ENCODE data around the gene ESR2.

Gene ESR2

DNA sequence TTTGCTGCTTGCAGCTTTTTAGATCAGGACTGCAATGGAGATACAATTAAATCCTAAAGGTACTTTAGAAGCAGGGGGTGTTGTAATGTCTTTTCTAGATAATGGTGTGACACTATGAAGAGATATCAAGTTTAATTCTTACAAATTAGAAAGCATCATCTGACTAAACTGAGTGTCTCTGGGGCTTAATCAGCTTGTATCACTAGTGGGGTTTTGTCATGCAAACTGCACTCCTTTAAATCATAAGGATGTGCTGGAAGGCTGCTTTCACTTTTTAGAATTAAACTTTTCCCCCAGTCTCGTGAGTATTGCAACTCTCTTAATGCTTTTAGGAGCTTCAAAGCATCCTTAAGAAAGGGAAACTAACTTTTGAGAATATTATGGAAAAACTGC, 218.6 kb downstream of the ESR2 start:
- Mint-ChIP-seq H3K27me3 (no peaks in the 10 kb centered on the region), H3K36me3 (peaks cover 13% of the 10 kb centered on the region), H3K4me1 (no peaks in the 10 kb centered on the region), H3K9me3 (no peaks in the 10 kb centered on the region), H3K4me3 (no peak overlapping the region), H3K27ac (no peak overlapping the region)
- DNase-seq (ENCODE audit: low spot score in 2 of 2), result no peak
- no peak for ATAC-seq (ENCODE audit: low read depth)

DNA sequence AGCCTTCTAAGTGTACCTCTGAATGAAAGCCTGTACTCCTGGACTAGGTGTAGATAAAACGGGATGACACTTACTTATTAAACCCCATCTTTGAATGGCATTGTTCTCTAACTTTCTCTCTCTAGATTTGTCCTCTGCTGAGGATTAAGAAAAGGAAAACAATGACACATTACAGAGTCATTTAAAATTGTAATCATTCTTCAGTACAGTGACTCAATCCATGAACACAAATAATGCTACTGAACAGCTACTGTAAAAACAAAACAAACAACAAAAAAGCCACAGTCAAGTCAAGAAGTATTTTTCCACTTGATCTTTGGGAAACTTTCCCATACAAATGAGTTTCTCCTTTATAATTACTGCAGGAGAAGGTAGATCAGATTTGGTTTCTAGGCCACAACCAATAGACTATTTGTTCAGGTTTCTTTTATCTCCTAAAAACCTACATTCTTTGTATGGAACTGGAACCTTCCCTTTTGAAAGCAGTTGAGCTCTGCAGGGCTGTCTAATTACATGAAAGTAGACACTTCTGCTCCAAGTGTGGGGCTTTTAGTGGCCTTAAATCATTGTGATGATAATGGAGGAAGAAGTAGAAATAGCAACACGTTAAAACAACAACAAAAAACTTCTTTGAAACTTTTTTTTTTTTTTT, 219.1 kb downstream of the ESR2 start:
- Mint-ChIP-seq H3K4me1 (no peaks in the 10 kb centered on the region), H3K36me3 (peaks cover 11% of the 10 kb centered on the region), H3K27me3 (no peaks in the 10 kb centered on the region), H3K9me3 (no peaks in the 10 kb centered on the region), H3K4me3 (no peak overlapping the region), H3K27ac (no peak overlapping the region)
- ATAC-seq (ENCODE audit: low read depth) (no peak), DNase-seq (ENCODE audit: low spot score in 2 of 2) (no peak)

DNA sequence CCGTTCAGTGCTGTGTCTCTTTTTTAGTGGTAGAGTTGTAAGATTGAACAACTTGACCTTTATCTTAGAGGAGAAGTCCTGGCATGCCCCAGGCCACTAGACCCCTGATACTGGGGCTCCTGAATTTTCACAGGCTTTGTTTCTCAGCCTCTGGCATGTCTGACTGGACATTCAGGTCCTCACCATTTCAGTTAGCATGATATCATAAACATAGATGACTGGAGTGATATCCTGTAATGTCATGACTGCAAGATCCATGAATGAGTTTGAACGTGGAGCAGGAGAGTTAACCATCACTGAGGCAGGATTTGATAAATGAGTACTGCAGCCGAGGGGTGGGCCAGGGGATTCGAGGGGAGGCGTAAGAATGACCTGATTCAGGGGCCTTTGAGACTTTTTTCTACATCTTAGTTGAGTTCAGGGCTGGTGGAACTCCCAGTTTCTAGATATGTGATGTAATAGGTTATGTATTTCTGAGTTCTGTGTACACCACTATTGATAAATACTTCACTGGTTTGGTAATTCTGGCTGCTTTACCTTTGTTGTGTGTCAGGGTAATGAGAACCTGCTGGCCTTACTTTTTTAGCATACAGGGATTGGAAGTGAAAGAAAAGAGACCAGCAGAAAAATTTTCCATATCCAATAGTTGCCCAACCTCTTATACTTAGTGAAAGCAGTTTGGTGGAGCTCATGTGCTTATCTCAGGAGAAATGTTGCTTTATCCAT, 224.4 kb downstream of the ESR2 start:
- Mint-ChIP-seq H3K27ac (no peak overlapping the region), H3K9me3 (no peaks in the 10 kb centered on the region), H3K36me3 (peaks cover 11% of the 10 kb centered on the region), H3K4me3 (no peak overlapping the region), H3K4me1 (no peaks in the 10 kb centered on the region), H3K27me3 (no peaks in the 10 kb centered on the region)
- no peak for DNase-seq (ENCODE audit: low spot score in 2 of 2)
- no peak for ATAC-seq (ENCODE audit: low read depth)

DNA sequence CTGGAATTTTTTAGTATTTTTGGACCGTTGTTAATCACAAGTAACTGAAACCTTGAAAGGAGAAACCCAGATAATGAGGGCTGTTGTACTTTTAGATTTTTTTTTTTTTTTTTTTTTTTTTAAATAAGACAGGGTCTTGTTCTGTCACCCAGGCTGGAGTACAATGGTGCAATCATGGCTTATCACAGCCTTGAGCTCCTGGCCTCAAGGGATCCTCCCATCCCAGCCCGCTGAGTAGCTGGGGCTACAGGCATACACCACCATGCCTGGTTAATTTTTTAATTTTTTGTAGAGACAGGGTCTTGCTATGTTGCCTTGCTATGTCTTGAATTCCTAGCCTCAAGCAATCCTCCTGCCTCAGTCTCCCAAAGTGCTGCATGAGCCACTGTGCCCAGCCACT, 229.7 kb downstream of the ESR2 start:
- H3K9me3 Mint-ChIP-seq, result no peaks in the 10 kb centered on the region
- no peak for ATAC-seq (ENCODE audit: low read depth)

DNA sequence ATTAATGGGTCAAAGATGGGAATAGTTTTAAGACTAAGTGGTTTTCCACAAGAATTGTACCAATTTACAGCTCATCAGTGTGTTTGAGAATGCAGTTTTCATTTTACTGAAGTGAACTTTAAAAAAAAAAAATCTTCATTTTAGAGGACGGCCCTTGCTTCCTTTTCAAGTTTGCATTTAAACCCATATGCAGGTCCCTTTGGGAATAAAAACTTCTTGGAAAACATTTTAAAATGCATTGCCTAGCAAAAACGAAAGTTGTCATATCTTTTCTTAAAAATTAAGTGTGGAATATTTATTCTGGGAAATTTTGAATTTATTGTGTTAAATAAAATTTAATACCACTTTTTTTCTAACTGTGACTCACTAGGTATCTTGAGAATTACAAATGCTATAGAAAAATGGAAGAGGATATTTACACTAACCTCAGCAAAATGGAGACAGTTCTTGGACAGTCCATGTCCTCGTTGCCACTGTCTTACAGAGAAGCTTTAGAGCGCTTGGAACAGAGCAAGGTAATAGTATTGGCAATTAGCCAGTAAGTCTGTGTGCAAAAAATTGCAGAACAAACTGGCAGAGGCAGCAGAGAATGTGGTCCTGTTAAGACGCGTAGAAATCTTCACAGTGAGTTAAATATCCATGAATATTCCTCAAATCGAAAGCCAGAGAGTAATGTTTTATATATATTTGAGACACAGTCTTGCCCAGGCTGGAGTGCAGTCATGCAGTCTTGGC, 231.6 kb downstream of the ESR2 start:
- H3K4me3 Mint-ChIP-seq, result no peak overlapping the region
- H3K27ac Mint-ChIP-seq, result no peak overlapping the region
- no peaks in the 10 kb centered on the region for H3K27me3 Mint-ChIP-seq
- ATAC-seq (ENCODE audit: low read depth) (no peak), DNase-seq (ENCODE audit: low spot score in 2 of 2) (no peak)
- no peaks in the 10 kb centered on the region for H3K9me3 Mint-ChIP-seq
- H3K4me1 Mint-ChIP-seq, result no peaks in the 10 kb centered on the region
- peaks cover 5% of the 10 kb centered on the region for H3K36me3 Mint-ChIP-seq

More for the DNA sequence above, 229.7 kb downstream of the ESR2 start:
- no peak for DNase-seq (ENCODE audit: low spot score in 2 of 2)
- Mint-ChIP-seq H3K4me1 (no peaks in the 10 kb centered on the region), H3K4me3 (no peak overlapping the region), H3K36me3 (peaks cover 4% of the 10 kb centered on the region), H3K27ac (no peak overlapping the region), H3K27me3 (no peaks in the 10 kb centered on the region)

DNA sequence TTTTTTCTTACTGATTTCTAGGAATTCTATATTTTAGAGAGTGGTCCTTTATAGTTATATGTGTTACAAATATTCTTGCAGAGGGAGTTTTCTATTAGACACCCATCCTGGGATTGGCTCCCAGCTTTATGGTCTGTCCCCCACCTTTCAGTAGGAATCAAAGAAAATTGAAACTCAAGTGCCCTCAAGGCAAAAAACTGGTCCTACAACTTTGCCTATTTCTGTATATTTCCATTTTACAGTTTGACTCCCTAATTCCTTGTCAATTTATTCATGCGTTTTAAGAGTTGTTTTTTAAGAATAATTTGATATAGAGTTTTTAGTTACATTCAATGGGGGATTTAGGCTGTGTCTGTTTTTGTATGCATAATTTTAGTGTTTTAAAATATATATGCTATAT, 232.5 kb downstream of the ESR2 start:
- no peak for DNase-seq (ENCODE audit: low spot score in 2 of 2)
- no peak overlapping the region for H3K4me3 Mint-ChIP-seq
- H3K9me3 Mint-ChIP-seq, result no peaks in the 10 kb centered on the region
- no peak overlapping the region for H3K27ac Mint-ChIP-seq
- ATAC-seq (ENCODE audit: low read depth), result no peak
- no peaks in the 10 kb centered on the region for H3K27me3 Mint-ChIP-seq
- no peaks in the 10 kb centered on the region for H3K4me1 Mint-ChIP-seq
- H3K36me3 Mint-ChIP-seq, result peaks cover 5% of the 10 kb centered on the region

DNA sequence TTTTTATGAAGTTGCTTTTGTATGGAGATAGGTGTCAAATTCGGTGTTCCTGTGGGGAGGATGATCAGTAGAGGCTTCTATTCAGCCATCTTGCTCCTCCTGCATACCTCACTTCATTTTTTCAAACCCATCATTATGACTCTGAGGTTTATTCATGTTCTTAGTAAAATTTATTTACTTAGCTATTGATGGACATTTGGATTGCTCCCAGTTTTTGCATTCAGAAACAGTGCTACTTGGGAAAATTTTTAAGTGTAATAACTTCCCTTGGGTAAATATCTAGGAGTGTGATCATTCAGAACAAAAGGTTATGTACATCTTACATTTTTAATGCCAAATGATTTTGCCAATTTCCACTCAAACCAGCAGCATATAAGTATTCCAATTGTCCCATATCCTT, 233.1 kb downstream of the ESR2 start:
- DNase-seq (ENCODE audit: low spot score in 2 of 2) (no peak), ATAC-seq (ENCODE audit: low read depth) (no peak)
- H3K27ac Mint-ChIP-seq, result no peak overlapping the region
- H3K4me3 Mint-ChIP-seq, result no peak overlapping the region
- peaks cover 7% of the 10 kb centered on the region for H3K36me3 Mint-ChIP-seq
- H3K4me1 Mint-ChIP-seq, result no peaks in the 10 kb centered on the region
- H3K27me3 Mint-ChIP-seq, result no peaks in the 10 kb centered on the region
- no peaks in the 10 kb centered on the region for H3K9me3 Mint-ChIP-seq

DNA sequence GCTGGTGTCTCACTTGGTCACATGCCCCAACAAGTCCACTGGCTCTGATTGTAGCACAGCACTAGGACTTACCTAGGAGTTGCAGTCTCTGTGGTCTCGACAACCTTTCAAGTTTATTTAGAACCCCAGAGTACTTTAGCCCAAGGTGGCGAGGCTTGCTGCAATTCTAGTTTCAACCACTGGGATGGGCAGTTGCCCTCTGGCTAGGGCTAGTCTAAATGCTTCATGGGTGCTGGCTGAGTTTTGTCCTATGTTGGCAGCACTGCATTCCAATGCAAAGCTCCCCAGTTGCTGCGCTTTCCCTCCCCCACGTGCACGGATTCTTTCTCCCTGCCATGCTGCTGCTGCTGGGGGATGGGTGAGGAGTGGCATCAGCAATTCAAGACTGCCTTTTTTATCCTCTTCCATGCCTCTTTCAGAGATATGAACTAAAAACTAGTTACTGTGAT, 233.5 kb downstream of the ESR2 start:
- H3K27ac Mint-ChIP-seq, result no peak overlapping the region

DNA sequence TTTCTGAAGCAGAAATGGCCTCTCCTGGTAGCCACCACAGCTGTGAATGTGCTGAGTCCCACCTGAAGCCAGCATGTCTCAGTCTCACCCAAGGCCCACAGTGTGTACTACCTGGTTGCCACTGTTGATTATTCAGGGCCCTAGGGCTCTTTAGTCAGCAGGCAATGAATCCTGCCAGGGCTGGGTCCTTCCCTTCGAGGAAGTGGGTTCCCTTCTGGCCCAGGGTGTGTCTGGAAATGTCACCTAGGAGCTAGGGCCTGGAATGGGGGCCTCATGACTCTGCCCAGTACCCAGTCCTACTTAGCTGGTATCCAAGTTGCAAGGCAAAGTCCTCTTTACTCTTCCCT, 234.0 kb downstream of the ESR2 start:
- no peak overlapping the region for H3K27ac Mint-ChIP-seq
- H3K27me3 Mint-ChIP-seq, result no peaks in the 10 kb centered on the region
- ATAC-seq (ENCODE audit: low read depth) (no peak), DNase-seq (ENCODE audit: low spot score in 2 of 2) (no peak)
- no peak overlapping the region for H3K4me3 Mint-ChIP-seq
- H3K9me3 Mint-ChIP-seq, result no peaks in the 10 kb centered on the region
- H3K4me1 Mint-ChIP-seq, result no peaks in the 10 kb centered on the region
- H3K36me3 Mint-ChIP-seq, result peaks cover 7% of the 10 kb centered on the region

More for the DNA sequence above, 233.5 kb downstream of the ESR2 start:
- Mint-ChIP-seq H3K4me1 (no peaks in the 10 kb centered on the region), H3K27me3 (no peaks in the 10 kb centered on the region), H3K4me3 (no peak overlapping the region), H3K36me3 (peaks cover 7% of the 10 kb centered on the region), H3K9me3 (no peaks in the 10 kb centered on the region)
- ATAC-seq (ENCODE audit: low read depth), result peak; percentile 51
- no peak for DNase-seq (ENCODE audit: low spot score in 2 of 2)

DNA sequence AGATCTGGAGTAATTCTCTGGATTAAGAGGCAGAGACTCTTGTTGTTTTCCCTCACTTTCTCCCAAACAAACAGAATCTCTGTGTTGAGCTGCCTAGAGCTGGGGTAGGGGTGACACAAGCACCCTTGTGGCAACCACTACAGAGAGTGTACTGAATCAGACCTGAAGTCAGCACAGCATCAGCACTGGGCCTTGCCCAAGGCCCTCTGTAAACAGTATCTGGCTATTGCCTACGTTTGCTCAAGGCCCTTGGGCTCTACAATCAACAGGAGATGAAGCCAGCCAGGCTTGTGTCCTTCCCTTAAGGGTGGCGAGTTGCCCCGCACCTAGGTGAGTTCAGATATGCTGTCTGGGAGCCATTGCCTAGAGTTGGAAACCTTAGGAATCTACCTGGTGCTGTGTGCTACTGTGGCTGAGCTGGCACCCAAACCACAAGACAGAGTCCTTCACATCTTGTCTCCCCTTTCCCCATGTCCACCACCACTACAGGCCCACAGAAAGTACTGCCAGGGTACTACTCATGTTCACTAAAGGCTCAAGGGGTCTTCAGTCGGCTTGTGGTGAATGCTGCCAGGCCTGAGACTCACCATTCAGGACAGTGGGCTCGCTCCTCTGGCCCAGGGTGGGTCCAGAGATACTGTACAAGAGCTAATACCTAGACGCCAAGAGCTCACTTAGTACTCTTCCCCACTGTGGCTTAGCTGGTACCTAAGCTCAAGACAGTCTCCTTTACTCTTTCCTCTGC, 234.5 kb downstream of the ESR2 start:
- Mint-ChIP-seq H3K27me3 (no peaks in the 10 kb centered on the region), H3K4me1 (no peaks in the 10 kb centered on the region), H3K27ac (no peak overlapping the region), H3K9me3 (no peaks in the 10 kb centered on the region), H3K4me3 (no peak overlapping the region), H3K36me3 (peaks cover 7% of the 10 kb centered on the region)
- ATAC-seq (ENCODE audit: low read depth), result no peak
- DNase-seq (ENCODE audit: low spot score in 2 of 2), result no peak

DNA sequence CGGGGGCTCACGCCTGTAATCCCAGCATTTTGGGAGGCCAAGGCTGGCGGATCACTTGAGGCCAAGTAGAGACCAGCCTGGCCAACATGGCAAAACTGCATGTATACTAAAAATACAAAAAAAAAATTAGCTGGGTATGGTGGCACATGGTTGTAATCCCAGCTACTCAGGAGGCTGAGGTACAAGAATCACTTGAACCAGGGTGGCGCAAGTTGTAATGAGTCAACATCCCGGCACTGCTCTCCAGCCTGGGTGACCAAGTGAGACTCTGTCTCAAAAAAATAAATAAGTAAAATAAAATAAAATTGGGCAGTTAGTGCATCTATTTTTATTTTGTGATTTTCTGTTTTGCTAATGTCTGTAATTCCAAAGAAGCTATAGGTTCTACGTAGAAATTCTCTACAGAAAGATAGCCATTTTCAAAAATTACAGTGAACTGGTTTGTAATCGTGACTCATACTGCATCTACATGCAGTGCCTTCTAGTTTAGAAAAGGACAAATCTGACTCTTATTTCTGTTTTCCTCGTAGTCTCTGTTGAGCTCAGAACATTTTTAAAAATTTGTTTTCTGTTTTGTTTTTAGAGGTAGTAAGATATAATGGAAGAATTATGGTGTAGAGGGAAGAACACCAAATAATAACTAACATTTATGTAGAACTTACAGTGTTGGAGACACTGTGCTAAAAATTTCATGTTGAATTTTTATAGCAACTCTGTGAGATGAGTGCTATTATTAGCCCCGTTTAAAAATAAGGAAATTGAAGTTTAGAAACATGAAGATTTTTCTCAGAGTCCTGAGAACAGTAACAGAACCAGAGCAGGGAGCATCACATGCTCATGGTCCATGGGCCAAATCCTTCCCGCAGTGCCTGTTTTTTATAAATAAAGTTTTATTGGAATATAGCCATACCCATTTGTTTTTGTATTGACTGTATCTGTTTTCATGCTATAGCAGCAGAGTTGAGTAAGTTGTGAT, 240.2 kb downstream of the ESR2 start:
- Mint-ChIP-seq H3K36me3 (peaks cover 12% of the 10 kb centered on the region), H3K4me1 (no peaks in the 10 kb centered on the region), H3K9me3 (no peaks in the 10 kb centered on the region), H3K4me3 (no peak overlapping the region), H3K27me3 (no peaks in the 10 kb centered on the region), H3K27ac (peak overlapping the region; percentile 20)
- ATAC-seq (ENCODE audit: low read depth) (no peak), DNase-seq (ENCODE audit: low spot score in 2 of 2) (no peak)

DNA sequence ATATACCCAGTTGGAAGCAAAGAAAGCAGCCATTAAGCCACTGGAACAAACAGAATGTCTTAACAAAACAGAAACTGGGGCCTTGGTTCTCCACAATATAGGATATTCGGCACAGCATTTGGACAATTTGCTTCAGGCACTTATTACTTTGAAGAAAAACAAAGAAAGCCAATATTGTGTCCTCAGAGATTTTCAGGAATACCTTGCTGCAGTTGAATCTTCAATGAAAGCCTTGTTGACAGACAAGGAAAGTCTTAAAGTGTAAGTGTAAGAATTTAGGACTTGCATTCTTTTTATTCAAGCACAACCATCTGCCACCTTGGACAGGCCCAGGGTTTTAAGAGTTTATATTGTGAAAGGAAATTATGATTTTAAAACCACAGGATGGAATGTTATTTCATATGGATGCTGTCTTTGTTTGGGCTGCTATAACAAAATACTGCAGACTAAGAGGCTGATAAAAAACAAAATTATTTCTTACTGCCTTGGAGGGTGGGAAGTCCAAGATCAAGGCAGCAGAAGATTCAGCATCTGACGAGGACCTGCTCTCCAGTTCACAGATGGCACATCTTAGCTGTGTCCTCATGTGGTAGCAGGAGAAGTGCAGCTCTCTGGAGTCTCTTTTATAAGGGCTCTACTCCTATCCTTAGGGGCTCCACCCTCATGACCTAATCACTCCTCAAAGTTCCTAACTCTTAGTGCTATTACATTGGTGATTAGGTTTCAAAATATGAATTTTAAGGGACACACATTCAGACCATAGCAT, 244.4 kb downstream of the ESR2 start:
- Mint-ChIP-seq H3K36me3 (peaks cover 8% of the 10 kb centered on the region), H3K27me3 (no peaks in the 10 kb centered on the region), H3K27ac (no peak overlapping the region), H3K9me3 (no peaks in the 10 kb centered on the region), H3K4me3 (no peak overlapping the region), H3K4me1 (no peaks in the 10 kb centered on the region)
- ATAC-seq (ENCODE audit: low read depth), result no peak
- DNase-seq (ENCODE audit: low spot score in 2 of 2), result no peak

DNA sequence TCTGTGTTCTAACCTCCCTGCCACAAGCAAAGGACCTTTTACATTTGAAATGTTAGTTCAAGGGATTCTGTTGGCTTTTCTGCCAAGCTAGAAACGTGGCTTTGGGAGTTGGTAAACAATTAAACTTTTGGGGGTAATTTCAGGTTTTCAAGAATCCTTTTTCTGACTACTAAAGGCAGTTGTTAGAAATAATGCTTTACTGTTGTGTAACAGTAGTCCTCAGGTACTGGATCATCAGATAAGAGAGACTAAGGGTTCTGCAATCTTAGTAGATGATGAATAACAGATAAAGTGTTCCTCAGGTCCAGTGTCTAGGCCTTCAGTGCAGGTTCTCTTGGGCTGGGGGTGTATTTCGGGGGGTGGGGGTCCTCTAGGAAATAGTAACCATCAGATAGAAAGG, 249.1 kb downstream of the ESR2 start:
- no peak overlapping the region for H3K27ac Mint-ChIP-seq
- no peaks in the 10 kb centered on the region for H3K4me1 Mint-ChIP-seq
- ATAC-seq (ENCODE audit: low read depth), result no peak
- H3K27me3 Mint-ChIP-seq, result no peaks in the 10 kb centered on the region
- H3K36me3 Mint-ChIP-seq, result peaks cover 5% of the 10 kb centered on the region
- H3K4me3 Mint-ChIP-seq, result no peak overlapping the region
- H3K9me3 Mint-ChIP-seq, result peaks cover 5% of the 10 kb centered on the region
- no peak for DNase-seq (ENCODE audit: low spot score in 2 of 2)
